Mesothelial cell of epicardium (in vitro differentiated cells): ENCODE measurements around the gene ASH1L. TPM values are rescaled to one million over a fixed set of nuclear protein-coding genes. Genes with fewer than 3 reads are reported as not detected.
"Not testable (repeated sequence)": the region's sequence is repeated elsewhere in the genome, so short reads cannot be mapped to it uniquely, and the experiment has no call there.

Experiments used
- DNase-seq, 2 experiments: peaks; one replicate each; pipeline ENCODE4 v3.0.0; 2021; ENCODE audit warnings: low spot score in 2 of 2; ENCODE audit not compliant: unreplicated experiment in 2 of 2
- H3K27ac Mint-ChIP-seq: 2 replicates; pipeline ENCODE4 v1.8.0; 2021; ENCODE audit warnings: mixed read lengths
- H3K27me3 Mint-ChIP-seq: 2 replicates; pipeline ENCODE4 v1.8.0; 2021; ENCODE audit warnings: low read depth, mixed read lengths
- H3K36me3 Mint-ChIP-seq: 2 replicates; pipeline ENCODE4 v1.8.0; 2021; ENCODE audit warnings: mixed read lengths
- H3K4me1 Mint-ChIP-seq: 2 replicates; pipeline ENCODE4 v1.8.0; 2021; ENCODE audit warnings: mixed read lengths
- H3K4me3 Mint-ChIP-seq: 2 replicates; pipeline ENCODE4 v1.8.0; 2021; ENCODE audit warnings: mild to moderate bottlenecking, moderate library complexity, mixed read lengths
- H3K9me3 Mint-ChIP-seq: 2 replicates; pipeline ENCODE4 v1.8.0; 2021; ENCODE audit warnings: mixed read lengths
- CTCF ChIP-seq: fragments of 200-600 bp; sonication (generic); IDR thresholded peaks from one replicate; pipeline ENCODE4 v1.5.0; 2021; ENCODE audit warnings: antibody characterized with exemption; ENCODE audit not compliant: unreplicated experiment
- total RNA-seq: library from RNA; stranded (reverse); gene quantifications from 3 replicates; pipeline ENCODE4 v1.2.1, GENCODE V29; 2021

ASH1L gene
- total RNA-seq, 1 donor from 2014 or later, result 87.7 TPM

DNA sequence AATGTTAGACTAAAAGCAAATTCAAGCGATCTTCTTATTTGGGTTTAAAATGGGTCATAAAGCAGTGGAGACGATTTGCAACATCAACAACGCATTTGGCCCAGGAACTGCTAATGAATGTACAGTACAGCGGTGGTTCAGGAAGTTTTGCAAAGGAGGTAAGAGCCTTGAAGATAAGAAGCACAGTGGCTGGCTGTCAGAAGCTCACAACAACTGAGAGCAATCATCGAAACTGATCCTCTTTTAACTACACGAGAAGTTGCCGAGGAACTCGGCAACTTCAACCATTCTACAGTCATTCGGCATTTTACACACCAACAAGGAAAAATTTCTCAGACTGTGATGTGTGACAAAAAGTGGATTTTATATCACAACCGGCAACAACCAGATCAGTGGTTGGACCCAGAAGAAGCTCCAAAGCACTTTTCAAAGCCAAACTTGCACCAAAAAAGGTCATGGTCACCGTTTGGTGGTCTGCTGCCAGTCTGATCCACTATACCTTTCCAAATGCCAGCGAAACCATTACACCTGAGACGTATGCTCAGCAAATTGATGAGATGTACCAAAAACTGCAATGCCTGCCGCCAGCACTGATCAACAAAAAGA is 47.9 kb downstream of the ASH1L start:
- no peak for DNase-seq
- TF ChIP-seq CTCF, result no peak
- H3K27me3 Mint-ChIP-seq, result no peaks in the 10 kb centered on the region
- H3K9me3 Mint-ChIP-seq, result no peaks in the 10 kb centered on the region
- peaks cover 16% of the 10 kb centered on the region for H3K36me3 Mint-ChIP-seq
- no peak overlapping the region for H3K4me3 Mint-ChIP-seq
- no peak overlapping the region for H3K27ac Mint-ChIP-seq
- peaks cover 11% of the 10 kb centered on the region for H3K4me1 Mint-ChIP-seq

GRCh38 chr1:155513300-155513916 is 49.2 kb downstream of the ASH1L start:
- peaks cover 13% of the 10 kb centered on the region for H3K36me3 Mint-ChIP-seq
- H3K4me3 Mint-ChIP-seq, result no peak overlapping the region
- peaks cover 11% of the 10 kb centered on the region for H3K4me1 Mint-ChIP-seq
- H3K9me3 Mint-ChIP-seq, result no peaks in the 10 kb centered on the region
- no peaks in the 10 kb centered on the region for H3K27me3 Mint-ChIP-seq
- TF ChIP-seq CTCF, result no peak
- H3K27ac Mint-ChIP-seq, result peak overlapping the region; percentile 44
- no peak for DNase-seq

GRCh38 chr1:155511385-155511784 is 51.2 kb downstream of the ASH1L start:
- H3K4me3 Mint-ChIP-seq, H3K9me3 Mint-ChIP-seq, H3K36me3 Mint-ChIP-seq, H3K27me3 Mint-ChIP-seq, DNase-seq: not testable (repeated sequence)
- H3K27ac Mint-ChIP-seq, result peak overlapping the region; percentile 36
- H3K4me1 Mint-ChIP-seq, result peaks cover 15% of the 10 kb centered on the region

- no peak overlapping the region for H3K4me3 Mint-ChIP-seq
Measured at GRCh38 chr1:155509064-155509463, 53.5 kb downstream of the ASH1L start.

GRCh38 chr1:155507945-155508344 is 54.7 kb downstream of the ASH1L start:
- Mint-ChIP-seq H3K4me1 (peaks cover 27% of the 10 kb centered on the region), H3K27ac (peak overlapping the region; percentile 75), H3K9me3 (no peaks in the 10 kb centered on the region), H3K4me3 (no peak overlapping the region), H3K36me3 (no peaks in the 10 kb centered on the region), H3K27me3 (no peaks in the 10 kb centered on the region)
- DNase-seq, result no peak
- no peak for TF ChIP-seq CTCF

More at GRCh38 chr1:155509064-155509463, 53.5 kb downstream of the ASH1L start:
- Mint-ChIP-seq H3K4me1 (peaks cover 17% of the 10 kb centered on the region), H3K27me3 (no peaks in the 10 kb centered on the region), H3K9me3 (no peaks in the 10 kb centered on the region), H3K36me3 (peaks cover 1% of the 10 kb centered on the region), H3K27ac (peak overlapping the region; percentile 70)
- no peak for TF ChIP-seq CTCF
- no peak for DNase-seq

DNA sequence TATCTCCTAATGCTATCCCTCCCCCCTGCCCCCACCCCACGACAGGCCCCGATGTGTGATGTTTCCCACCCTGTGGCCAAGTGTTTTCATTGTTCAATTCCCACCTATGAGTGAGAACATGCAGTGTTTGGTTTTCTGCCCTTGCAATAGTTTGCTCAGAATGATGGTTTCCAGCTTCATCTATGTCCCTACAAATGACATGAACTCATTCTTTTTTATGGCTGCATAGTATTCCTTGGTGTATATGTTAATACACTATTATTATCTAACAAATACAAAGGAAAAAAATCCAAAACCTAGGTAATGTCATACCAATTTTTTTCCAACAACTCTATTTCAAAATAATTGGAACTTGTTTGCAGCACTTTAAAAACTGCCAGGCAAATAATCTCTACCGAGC is 56.6 kb downstream of the ASH1L start:
- H3K4me3 Mint-ChIP-seq, H3K36me3 Mint-ChIP-seq, H3K27ac Mint-ChIP-seq, H3K27me3 Mint-ChIP-seq, DNase-seq, H3K9me3 Mint-ChIP-seq: not testable (repeated sequence)
- H3K4me1 Mint-ChIP-seq, result peaks cover 30% of the 10 kb centered on the region
